ENCODE measurements around the gene PRKCH.

The PRKCH gene

DNA sequence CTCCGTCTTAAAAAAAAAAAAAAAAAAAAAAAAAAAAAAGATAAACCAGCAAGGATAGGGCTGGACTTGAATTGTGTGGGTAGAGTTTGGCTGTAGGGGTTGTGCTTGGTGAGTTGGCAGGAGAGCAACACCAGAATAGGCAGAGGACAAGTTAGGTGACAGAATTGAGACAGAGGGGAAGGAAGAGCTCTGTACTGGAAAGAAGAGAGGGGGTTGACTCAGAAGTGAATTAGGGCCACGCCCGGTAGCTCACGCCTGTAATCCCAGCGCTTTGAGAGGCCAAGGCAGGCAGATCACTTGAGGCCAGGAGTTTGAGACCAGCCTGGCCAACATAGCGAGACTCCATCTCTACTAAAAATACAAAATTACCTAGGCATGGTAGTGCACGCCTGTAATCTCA is 34.2 kb upstream of the PRKCH start:
- Histone ChIP-seq H3K27ac (ENCODE audit: low read depth, low read length) (no peak overlapping the region), H3K36me3 (ENCODE audit: control insufficient read depth, insufficient read depth, low read length) (no peaks in the 10 kb centered on the region), H3K4me3 (ENCODE audit: low read depth, low read length) (no peak overlapping the region), H3K9ac (ENCODE audit: low read length) (no peak overlapping the region), H3K9me3 (ENCODE audit: control insufficient read depth, insufficient read depth, low read depth, low read length) (no peaks in the 10 kb centered on the region), H3K4me1 (ENCODE audit: control insufficient read depth, insufficient read depth, low read length) (no peaks in the 10 kb centered on the region), H3K27me3 (ENCODE audit: control insufficient read depth, insufficient read depth, low read length) (peaks cover 8% of the 10 kb centered on the region; the same call in 1 of the 2 replicates)

DNA sequence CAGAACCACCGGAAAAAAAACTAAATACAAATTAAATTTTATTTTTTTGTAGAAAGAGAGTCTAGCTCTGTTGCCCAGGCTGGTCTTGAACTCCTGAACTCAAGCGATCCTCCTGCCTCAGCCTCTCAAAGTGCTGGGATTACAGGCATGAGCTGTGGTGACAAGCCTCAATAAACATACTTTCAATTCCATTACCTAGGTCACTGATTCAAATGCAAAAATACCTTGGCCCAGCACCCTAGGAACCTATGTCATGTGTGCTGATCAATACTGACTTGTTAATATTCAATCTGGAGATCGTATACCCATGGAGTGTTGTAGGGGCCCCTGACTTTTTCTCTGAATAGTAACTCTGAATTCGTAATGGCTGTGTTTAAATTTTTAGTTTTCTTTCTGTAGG is 33.2 kb upstream of the PRKCH start:
- no peak overlapping the region for H3K4me3 ChIP-seq (ENCODE audit: low read depth, low read length)
- H3K36me3 ChIP-seq (ENCODE audit: control insufficient read depth, insufficient read depth, low read length) = no peaks in the 10 kb centered on the region
- H3K9me3 ChIP-seq (ENCODE audit: control insufficient read depth, insufficient read depth, low read depth, low read length) = no peaks in the 10 kb centered on the region
- H3K4me1 ChIP-seq (ENCODE audit: control insufficient read depth, insufficient read depth, low read length) = no peaks in the 10 kb centered on the region
- no peak overlapping the region for H3K9ac ChIP-seq (ENCODE audit: low read length)
- peaks cover 5% of the 10 kb centered on the region; the same call in 1 of the 2 replicates for H3K27me3 ChIP-seq (ENCODE audit: control insufficient read depth, insufficient read depth, low read length)
- H3K27ac ChIP-seq (ENCODE audit: low read depth, low read length) = no peak overlapping the region

DNA sequence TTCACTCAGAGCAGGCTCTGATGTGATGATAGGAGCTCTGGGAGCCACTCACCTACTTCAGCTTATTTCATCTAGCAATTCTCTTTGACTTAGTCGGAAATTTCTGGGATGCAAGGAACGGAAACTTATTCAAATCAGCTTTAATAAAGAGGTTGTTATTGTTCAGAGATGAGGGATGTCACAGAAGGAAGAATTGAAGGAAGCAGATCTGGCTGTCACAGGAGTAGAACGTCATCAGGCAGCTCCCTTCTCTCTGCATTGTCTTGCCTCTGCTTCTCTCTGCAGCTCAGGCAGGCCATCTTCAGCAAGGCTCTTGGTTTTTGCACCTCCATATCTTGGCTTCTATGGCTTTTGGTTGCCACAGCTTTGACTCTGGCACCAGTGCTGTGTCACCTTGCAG is 32.7 kb upstream of the PRKCH start:
- 0 out of 2 replicates have a peak, but pooled peaks cover 3% of the 10 kb centered on the region for H3K27me3 ChIP-seq (ENCODE audit: control insufficient read depth, insufficient read depth, low read length)
- H3K36me3 ChIP-seq (ENCODE audit: control insufficient read depth, insufficient read depth, low read length) = no peaks in the 10 kb centered on the region
- no peak overlapping the region for H3K27ac ChIP-seq (ENCODE audit: low read depth, low read length)
- no peak overlapping the region for H3K9ac ChIP-seq (ENCODE audit: low read length)
- no peaks in the 10 kb centered on the region for H3K9me3 ChIP-seq (ENCODE audit: control insufficient read depth, insufficient read depth, low read depth, low read length)
- no peak overlapping the region for H3K4me3 ChIP-seq (ENCODE audit: low read depth, low read length)
- H3K4me1 ChIP-seq (ENCODE audit: control insufficient read depth, insufficient read depth, low read length) = no peaks in the 10 kb centered on the region

DNA sequence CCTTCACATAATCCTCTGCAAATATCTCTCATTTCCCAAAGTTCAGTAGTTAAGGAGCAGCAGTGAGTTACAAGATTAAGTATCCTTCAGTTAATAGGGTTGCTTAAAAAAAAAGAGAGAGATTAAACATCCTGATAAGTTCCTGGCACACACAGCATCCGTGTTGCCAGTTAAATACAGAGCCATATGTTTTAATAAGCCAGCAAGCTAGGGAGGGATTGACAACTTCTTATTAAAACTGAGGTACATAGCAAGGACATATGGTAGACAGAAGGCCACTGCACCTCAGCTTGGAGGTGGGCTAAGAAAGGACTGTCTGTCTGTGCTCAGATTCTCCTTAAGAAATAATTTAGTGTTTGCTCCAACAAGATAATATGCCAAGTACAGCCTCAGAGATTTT is 30.7 kb upstream of the PRKCH start:
- Histone ChIP-seq H3K9me3 (ENCODE audit: control insufficient read depth, insufficient read depth, low read depth, low read length) (no peaks in the 10 kb centered on the region), H3K9ac (ENCODE audit: low read length) (no peak overlapping the region), H3K27ac (ENCODE audit: low read depth, low read length) (no peak overlapping the region)

DNA sequence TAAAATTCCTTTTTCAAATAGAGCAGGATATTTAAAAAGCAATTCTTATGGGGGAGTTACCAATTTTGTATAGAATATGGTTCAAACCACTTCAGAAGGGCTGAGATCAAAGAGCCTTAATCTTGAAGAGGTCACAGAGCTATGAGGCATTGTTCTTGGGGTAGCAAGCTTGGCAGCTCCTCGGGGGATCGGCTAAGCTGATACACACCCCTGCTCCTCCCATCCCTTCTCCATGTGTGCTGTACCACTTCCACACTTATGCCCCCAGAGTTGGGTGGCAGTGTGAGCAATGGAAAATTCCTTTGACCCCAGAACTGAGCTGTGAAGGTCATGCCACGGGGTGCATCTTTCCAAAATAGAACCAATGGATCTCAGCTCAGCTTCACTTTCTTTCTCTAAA is 25.2 kb upstream of the PRKCH start:
- no peak overlapping the region for H3K27ac ChIP-seq (ENCODE audit: low read depth, low read length)
- H3K36me3 ChIP-seq (ENCODE audit: control insufficient read depth, insufficient read depth, low read length) = no peaks in the 10 kb centered on the region
- H3K27me3 ChIP-seq (ENCODE audit: control insufficient read depth, insufficient read depth, low read length) = no peaks in the 10 kb centered on the region
- no peak overlapping the region for H3K4me3 ChIP-seq (ENCODE audit: low read depth, low read length)
- H3K9me3 ChIP-seq (ENCODE audit: control insufficient read depth, insufficient read depth, low read depth, low read length) = no peaks in the 10 kb centered on the region
- H3K4me1 ChIP-seq (ENCODE audit: control insufficient read depth, insufficient read depth, low read length) = peaks cover 19% of the 10 kb centered on the region
- H3K9ac ChIP-seq (ENCODE audit: low read length) = no peak overlapping the region

More for the DNA sequence above, 30.7 kb upstream of the PRKCH start:
- no peaks in the 10 kb centered on the region for H3K4me1 ChIP-seq (ENCODE audit: control insufficient read depth, insufficient read depth, low read length)
- no peaks in the 10 kb centered on the region for H3K36me3 ChIP-seq (ENCODE audit: control insufficient read depth, insufficient read depth, low read length)
- no peak overlapping the region for H3K4me3 ChIP-seq (ENCODE audit: low read depth, low read length)
- H3K27me3 ChIP-seq (ENCODE audit: control insufficient read depth, insufficient read depth, low read length) = no peaks in the 10 kb centered on the region

DNA sequence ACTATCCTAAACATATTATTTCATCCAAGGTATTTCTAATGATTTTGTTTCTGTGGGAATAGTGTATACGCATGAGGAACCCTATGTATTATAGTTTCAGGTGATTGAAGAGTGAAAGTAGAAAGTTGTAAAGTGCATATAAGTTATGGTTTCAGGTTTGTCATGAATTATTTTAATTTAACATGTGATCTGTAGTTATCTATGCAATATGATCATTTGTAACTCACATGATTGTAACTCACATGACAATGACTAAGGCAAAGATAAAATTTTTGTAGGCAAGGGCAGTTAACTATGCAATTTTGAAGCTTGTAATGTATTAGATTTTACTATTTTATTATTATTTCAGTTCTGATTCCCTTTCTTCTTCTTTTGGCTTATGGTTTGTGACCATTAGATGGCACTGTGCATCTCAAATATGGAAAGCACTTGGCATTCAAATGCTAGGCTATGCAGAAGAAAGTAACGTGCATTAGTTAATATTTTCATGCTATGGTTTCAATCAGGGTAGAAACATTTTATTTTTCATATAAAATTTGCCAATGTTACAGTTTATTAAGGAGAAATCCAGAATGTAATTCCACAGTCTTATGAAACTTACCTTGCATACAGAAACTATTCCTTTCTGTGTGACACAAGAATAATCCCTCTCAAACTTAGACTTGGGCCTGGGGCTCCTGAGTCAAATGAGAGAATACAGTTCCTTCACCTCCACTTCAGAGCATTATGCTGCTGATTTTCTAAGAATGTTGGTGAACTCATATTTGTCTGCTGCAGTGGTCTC is 24.5 kb upstream of the PRKCH start:
- H3K9me3 ChIP-seq (ENCODE audit: control insufficient read depth, insufficient read depth, low read depth, low read length) = no peaks in the 10 kb centered on the region
- no peak overlapping the region for H3K27ac ChIP-seq (ENCODE audit: low read depth, low read length)
- no peaks in the 10 kb centered on the region for H3K36me3 ChIP-seq (ENCODE audit: control insufficient read depth, insufficient read depth, low read length)

DNA sequence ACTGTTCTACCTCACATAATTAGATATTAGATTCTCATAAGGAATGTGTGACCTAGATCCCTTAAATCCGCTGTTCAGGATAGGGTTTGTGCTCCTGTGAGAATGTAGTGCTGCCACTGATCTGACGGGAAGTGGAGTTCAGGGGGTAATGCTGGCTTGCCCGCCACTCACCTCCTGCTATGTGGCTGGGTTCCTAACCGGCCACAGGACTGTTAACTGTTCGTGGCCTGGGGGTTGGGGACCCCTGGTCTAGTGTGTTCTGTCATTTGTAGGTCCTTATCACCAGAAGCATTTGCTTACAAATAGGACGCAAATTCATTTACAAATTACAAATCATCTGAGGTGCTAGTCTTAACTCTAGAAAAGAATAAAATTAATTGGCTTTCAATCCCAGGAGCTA is 23.8 kb upstream of the PRKCH start:
- H3K4me1 ChIP-seq (ENCODE audit: control insufficient read depth, insufficient read depth, low read length) = peaks cover 19% of the 10 kb centered on the region
- no peaks in the 10 kb centered on the region for H3K9me3 ChIP-seq (ENCODE audit: control insufficient read depth, insufficient read depth, low read depth, low read length)
- no peaks in the 10 kb centered on the region for H3K36me3 ChIP-seq (ENCODE audit: control insufficient read depth, insufficient read depth, low read length)
- no peak overlapping the region for H3K9ac ChIP-seq (ENCODE audit: low read length)
- no peaks in the 10 kb centered on the region for H3K27me3 ChIP-seq (ENCODE audit: control insufficient read depth, insufficient read depth, low read length)
- no peak overlapping the region for H3K4me3 ChIP-seq (ENCODE audit: low read depth, low read length)
- no peak overlapping the region for H3K27ac ChIP-seq (ENCODE audit: low read depth, low read length)

More for the DNA sequence above, 24.5 kb upstream of the PRKCH start:
- peaks cover 19% of the 10 kb centered on the region for H3K4me1 ChIP-seq (ENCODE audit: control insufficient read depth, insufficient read depth, low read length)
- no peak overlapping the region for H3K4me3 ChIP-seq (ENCODE audit: low read depth, low read length)
- no peaks in the 10 kb centered on the region for H3K27me3 ChIP-seq (ENCODE audit: control insufficient read depth, insufficient read depth, low read length)
- no peak overlapping the region for H3K9ac ChIP-seq (ENCODE audit: low read length)

DNA sequence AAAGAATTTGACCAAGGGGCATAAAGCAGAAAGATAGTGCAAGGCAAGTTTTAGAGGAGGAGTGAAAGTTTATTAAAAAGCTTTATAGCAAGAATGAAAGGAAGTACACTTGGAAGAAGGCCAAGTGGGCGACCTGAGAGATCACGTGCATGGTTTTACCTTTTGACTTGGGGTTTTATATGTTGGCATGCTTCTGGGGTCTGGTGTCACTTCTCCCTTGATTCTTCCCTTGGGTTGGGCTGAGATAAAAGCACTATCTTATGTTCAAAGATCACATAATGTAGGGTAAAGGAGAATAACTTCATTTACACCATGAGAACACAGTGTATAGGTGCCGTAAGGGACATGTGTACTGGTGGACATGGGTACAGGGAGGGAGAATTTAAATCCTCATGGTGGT is 22.6 kb upstream of the PRKCH start:
- Histone ChIP-seq H3K27ac (ENCODE audit: low read depth, low read length) (no peak overlapping the region), H3K36me3 (ENCODE audit: control insufficient read depth, insufficient read depth, low read length) (no peaks in the 10 kb centered on the region), H3K9ac (ENCODE audit: low read length) (no peak overlapping the region), H3K9me3 (ENCODE audit: control insufficient read depth, insufficient read depth, low read depth, low read length) (0 out of 2 replicates have a peak, but pooled peaks cover 3% of the 10 kb centered on the region), H3K27me3 (ENCODE audit: control insufficient read depth, insufficient read depth, low read length) (no peaks in the 10 kb centered on the region), H3K4me1 (ENCODE audit: control insufficient read depth, insufficient read depth, low read length) (peaks cover 19% of the 10 kb centered on the region), H3K4me3 (ENCODE audit: low read depth, low read length) (no peak overlapping the region)

DNA sequence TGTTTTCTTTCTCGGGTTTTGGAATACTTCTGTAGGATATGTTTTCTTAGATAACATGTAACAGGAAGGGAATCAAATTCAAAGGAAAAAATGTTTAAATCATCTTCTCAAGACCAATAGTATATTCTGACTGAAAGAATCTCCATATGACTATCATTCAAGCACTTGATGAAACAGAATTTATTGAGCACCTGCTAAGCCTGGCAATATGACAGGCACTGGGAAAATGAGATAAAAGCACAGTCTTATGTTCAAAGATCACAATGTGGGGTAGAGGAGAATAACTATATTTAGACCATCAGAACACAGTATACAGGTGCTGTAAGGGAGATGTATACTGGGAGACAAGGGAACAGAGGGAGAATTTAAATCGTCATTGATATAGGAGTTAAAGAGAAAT is 21.2 kb upstream of the PRKCH start:
- no peaks in the 10 kb centered on the region for H3K36me3 ChIP-seq (ENCODE audit: control insufficient read depth, insufficient read depth, low read length)
- H3K27ac ChIP-seq (ENCODE audit: low read depth, low read length) = no peak overlapping the region
- no peak overlapping the region for H3K9ac ChIP-seq (ENCODE audit: low read length)
- no peak overlapping the region for H3K4me3 ChIP-seq (ENCODE audit: low read depth, low read length)
- no peaks in the 10 kb centered on the region for H3K27me3 ChIP-seq (ENCODE audit: control insufficient read depth, insufficient read depth, low read length)
- 0 out of 2 replicates have a peak, but pooled peaks cover 3% of the 10 kb centered on the region for H3K9me3 ChIP-seq (ENCODE audit: control insufficient read depth, insufficient read depth, low read depth, low read length)
- H3K4me1 ChIP-seq (ENCODE audit: control insufficient read depth, insufficient read depth, low read length) = peaks cover 19% of the 10 kb centered on the region

DNA sequence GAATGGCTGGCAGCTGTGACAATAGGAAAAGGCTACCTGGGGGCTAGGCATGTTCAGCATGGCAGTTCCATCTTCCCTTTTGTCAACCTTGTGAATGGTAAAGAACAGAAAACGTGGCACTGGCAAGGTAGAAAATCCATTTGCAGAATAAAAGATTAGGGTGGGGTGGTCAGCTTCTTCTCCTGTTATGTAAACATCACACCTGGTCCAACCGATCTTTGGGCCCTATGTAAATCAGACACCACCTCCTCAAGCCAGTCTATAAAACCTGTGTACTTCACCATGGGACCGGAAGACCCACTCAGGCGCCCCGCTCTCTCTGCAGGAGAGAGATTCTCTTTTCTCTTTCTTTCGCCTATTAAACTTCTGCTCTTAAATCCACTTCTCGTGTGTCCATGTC is 20.6 kb upstream of the PRKCH start:
- H3K27me3 ChIP-seq (ENCODE audit: control insufficient read depth, insufficient read depth, low read length) = no peaks in the 10 kb centered on the region
- H3K27ac ChIP-seq (ENCODE audit: low read depth, low read length) = no peak overlapping the region
- H3K36me3 ChIP-seq (ENCODE audit: control insufficient read depth, insufficient read depth, low read length) = no peaks in the 10 kb centered on the region
- H3K9ac ChIP-seq (ENCODE audit: low read length) = no peak overlapping the region
- no peak overlapping the region for H3K4me3 ChIP-seq (ENCODE audit: low read depth, low read length)
- 0 out of 2 replicates have a peak, but pooled peaks cover 3% of the 10 kb centered on the region for H3K9me3 ChIP-seq (ENCODE audit: control insufficient read depth, insufficient read depth, low read depth, low read length)
- peaks cover 19% of the 10 kb centered on the region for H3K4me1 ChIP-seq (ENCODE audit: control insufficient read depth, insufficient read depth, low read length)

DNA sequence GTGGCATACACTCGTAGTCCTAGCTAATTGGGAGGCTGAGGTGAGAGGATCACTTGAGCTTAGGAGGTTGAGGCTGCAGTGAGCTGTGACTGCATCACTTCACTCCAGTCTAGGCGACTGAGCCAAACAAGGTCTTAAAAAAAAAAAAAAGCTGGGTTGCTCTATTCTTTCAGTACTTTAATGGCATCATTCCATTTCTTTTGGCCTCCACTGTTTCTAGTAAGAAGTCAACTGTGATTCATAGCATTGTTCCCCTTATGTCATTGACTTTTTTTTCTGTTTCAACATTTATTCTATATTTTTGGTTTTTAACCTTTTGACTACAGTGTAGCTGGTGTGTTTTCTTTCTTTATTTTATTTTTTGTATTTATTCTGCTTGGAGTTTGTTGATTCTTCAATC is 16.7 kb upstream of the PRKCH start:
- Histone ChIP-seq H3K27ac (ENCODE audit: low read depth, low read length) (no peak overlapping the region), H3K9me3 (ENCODE audit: control insufficient read depth, insufficient read depth, low read depth, low read length) (peaks cover 8% of the 10 kb centered on the region; the same call in 1 of the 2 replicates), H3K4me1 (ENCODE audit: control insufficient read depth, insufficient read depth, low read length) (peaks cover 10% of the 10 kb centered on the region; the same call in 1 of the 2 replicates), H3K4me3 (ENCODE audit: low read depth, low read length) (no peak overlapping the region), H3K36me3 (ENCODE audit: control insufficient read depth, insufficient read depth, low read length) (no peaks in the 10 kb centered on the region), H3K9ac (ENCODE audit: low read length) (no peak overlapping the region), H3K27me3 (ENCODE audit: control insufficient read depth, insufficient read depth, low read length) (no peaks in the 10 kb centered on the region)
